ENCODE data around the gene SPAG7. TPM values are rescaled to one million over a fixed set of nuclear protein-coding genes. Genes with fewer than 3 reads are reported as not detected.

SPAG7 gene
- total RNA-seq, 1 experiment from 2014 or later: 75.0 TPM

- DNase-seq (ENCODE audit: low read depth): no peak
Measured at GRCh38 chr17:4978726-4979125, 11.1 kb upstream of the SPAG7 start.

- no peak for DNase-seq (ENCODE audit: low read depth)
Measured at GRCh38 chr17:4974115-4974670, 6.6 kb upstream of the SPAG7 start.

- no peak for DNase-seq (ENCODE audit: low read depth)
Measured at GRCh38 chr17:4973256-4974114, 5.9 kb upstream of the SPAG7 start.

GRCh38 chr17:4972752-4973151 is 5.1 kb upstream of the SPAG7 start:
- no peak for DNase-seq (ENCODE audit: low read depth)

- no peak for DNase-seq (ENCODE audit: low read depth)
Measured at GRCh38 chr17:4972322-4972721, 4.7 kb upstream of the SPAG7 start.

GRCh38 chr17:4971826-4972225 is 4.2 kb upstream of the SPAG7 start:
- DNase-seq (ENCODE audit: low read depth): no peak

DNA sequence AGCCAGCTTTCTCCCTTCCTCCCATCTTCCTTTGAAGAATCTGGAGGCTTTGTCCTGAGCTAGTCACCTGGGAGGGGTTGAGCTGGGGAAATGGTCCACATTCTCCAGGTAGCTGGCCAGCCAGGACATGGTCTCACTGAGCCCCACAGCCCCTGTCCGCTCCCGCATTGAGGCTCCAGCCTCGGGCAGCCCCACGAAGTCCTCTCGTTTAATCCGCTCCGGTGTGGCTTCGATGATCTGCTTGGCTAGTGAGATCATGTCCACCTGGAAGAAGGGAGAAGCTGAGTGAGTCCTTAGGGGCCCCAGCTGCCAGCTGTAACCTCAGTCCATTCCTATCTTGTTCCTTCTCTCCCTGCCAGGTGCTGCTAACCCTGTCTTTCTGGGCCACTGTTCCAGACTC is 2.7 kb upstream of the SPAG7 start:
- DNase-seq (ENCODE audit: low read depth): no peak

GRCh38 chr17:4969551-4970173 is 2.0 kb upstream of the SPAG7 start:
- DNase-seq (ENCODE audit: low read depth): peak; percentile 37

GRCh38 chr17:4969047-4969550 is 1.5 kb upstream of the SPAG7 start:
- DNase-seq (ENCODE audit: low read depth): peak; percentile 89

DNA sequence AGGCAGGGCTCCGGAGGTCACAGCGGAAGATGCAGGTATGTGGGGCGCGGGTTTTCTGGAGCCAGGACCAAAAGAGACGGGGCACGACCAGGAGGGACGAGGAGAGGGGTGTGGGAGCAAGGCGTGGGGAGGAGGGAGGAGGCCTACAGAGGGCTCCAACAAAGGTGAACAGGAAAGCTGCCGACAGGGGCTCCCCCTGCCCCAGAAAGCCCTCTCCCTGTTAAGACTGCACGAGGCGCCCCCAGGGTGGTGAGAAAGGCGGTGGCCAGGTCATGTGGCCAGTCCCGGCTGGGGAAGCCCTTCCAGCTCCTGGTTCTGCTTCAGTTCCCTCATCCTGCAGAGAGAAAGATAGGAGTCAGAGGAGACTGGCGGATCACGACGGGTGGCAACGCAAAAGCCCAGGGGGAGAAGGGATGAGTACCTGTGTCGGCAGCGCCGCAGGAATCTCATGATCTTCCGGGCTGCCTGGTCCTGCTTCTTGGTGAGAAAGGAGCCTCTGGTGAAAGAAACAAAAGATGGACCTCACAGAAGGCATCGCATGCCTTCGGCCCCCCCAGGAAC is 949 bp upstream of the SPAG7 start:
- no peak for DNase-seq (ENCODE audit: low read depth)

DNA sequence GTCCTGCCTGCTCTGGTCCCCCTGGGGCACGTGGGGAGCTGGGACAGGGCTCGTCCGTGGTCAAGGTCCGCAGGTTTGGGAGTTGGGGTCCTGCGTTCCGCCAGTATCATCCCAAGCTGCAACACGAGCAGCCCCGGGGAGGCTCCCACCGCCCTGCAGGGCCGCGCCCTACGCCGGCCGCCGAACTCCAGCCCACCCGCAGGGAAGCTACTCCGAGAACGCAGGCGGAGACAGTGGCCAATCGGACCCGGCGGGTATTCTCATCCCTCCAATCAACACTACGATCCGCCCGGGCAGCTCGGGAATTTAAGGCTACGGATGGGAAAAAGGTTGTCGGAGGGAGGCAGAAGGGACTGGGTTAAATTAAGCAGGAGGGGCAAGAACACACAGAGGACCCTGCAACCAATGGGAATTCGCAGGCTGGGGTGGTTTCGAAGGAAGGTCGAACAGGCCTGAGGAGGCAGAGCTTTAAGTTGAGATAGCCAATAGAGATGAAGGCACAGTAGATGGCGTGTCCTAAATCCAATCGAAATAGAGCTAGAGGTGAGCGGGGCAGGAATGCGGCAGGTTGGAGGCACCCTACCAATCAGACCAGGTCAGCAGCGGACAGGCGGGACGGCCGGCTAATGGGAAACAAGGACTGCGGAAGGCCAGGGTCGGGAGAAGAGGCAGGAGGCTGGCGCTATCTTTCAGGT is 626 bp downstream of the SPAG7 start:
- DNase-seq (ENCODE audit: low read depth): peak; percentile 100

DNA sequence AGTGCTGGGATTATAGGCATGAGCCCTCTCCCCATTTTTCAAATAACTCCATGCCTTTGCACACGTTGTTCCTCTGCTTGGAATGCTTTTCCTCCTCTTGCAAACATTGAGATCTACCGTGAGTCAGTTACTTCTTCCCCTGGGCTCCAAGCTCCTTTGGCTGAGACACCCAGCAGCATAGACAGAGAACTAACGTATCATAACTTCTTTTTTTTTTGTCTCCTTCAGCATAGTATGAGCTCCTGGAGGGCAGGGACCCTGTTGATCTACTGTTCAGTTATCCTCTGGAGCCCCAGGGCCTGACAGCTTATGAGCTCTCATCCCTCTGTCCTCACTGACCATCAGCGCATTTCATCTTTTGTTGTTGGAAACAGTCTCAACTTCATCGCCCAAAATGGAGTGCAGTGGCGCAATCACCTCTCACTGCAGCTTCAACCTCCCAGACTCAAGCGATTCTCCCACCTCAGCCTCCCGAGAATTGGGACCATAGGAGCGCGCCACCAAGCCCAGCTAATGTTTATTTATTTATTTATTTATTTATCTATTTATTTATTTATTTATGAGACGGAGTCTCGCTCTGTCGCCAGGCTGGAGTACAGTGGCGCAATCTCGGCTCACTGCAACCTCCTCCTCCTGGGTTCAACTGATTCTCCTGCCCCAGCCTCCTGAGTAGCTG is 2.2 kb downstream of the SPAG7 start:
- DNase-seq (ENCODE audit: low read depth): no peak

GRCh38 chr17:4960279-4960922 is 7.2 kb downstream of the SPAG7 start:
- no peak for DNase-seq (ENCODE audit: low read depth)

DNA sequence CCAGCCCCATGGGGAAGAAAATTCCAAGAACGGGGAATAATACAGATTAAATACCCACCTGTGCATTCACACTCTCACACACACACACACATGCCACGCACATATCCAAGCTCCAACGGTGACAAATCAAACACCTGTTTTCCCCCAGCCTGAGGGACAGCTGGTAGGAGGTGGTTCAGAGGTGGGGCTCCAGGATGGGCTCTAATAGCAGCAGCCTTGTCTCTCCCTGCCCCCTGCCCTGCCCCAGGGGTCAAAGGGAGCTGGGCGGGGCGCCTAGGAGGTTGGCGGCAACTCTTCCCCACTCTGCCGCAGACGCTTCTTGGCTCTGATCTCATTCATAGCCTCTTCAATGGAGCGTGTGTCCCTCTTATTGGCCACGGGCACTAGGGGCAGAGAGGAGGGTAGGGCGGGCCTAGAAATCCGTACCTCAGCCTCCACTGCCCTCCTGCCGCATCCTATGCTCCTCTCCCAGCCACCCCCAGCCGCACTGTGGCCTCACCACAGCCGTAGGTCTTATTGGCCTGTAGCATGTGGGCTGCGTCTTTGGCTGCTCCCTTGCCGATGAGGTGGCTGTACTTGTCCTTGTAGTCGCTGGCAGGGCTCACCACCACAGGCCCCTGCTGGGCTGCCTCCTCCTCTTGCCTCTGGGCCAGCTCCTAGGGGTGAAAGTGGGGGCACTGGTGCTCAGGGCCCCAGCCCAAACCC is 8.2 kb downstream of the SPAG7 start:
- DNase-seq (ENCODE audit: low read depth): peak; percentile 27

DNA sequence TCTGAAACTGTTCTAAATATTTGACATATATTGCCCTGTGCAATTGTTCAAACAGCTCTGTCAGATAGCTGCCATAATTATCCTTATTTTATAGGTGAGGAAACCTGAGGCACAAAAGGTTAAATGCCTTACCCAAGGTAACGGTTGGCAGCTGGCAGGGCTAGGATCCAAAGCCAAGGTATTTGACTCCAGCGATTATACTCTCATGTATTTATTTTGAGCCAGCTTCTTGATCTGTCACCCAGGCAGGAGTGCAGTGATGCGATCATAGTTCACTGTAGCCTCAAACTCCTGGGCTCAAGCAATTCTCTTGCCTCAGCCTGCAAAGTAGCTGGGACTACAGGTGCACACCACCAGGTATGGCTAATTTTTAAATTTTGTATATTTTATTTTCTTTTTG is 9.5 kb downstream of the SPAG7 start:
- no peak for DNase-seq (ENCODE audit: low read depth)

GRCh38 chr17:4956493-4957061 is 11.0 kb downstream of the SPAG7 start:
- no peak for DNase-seq (ENCODE audit: low read depth)

DNA sequence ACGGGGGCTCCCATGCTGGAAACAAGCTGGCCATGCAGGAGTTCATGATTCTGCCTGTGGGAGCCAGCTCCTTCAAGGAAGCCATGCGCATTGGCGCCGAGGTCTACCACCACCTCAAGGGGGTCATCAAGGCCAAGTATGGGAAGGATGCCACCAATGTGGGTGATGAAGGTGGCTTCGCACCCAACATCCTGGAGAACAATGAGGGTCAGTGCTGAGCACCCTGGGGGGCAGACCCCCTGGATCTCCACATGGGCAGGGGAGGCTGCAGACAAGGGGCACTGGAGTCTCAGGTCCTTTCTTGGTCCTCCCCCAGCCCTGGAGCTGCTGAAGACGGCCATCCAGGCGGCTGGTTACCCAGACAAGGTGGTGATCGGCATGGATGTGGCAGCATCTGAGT is 12.5 kb downstream of the SPAG7 start:
- DNase-seq (ENCODE audit: low read depth): no peak

- DNase-seq (ENCODE audit: low read depth): peak; percentile 89
Measured at GRCh38 chr17:4953451-4953961, 14.1 kb downstream of the SPAG7 start.

DNA sequence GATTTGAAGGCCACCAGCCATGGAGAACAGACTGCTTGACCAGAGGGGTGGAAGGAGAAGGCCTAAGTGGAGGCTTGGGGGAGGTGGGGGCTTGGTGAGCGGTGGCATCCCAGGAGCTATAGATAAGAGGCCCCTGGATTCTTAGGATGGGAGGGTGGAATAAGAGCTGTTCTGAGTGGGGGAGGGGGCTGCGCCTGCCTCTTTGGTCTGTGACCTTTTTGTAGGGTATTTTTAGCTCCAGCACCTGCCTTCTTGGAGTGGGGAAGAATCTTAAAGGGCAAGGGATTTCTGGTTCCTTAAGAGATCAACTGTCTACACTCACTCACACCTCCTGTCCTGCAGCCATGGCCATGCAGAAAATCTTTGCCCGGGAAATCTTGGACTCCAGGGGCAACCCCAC is 16.1 kb downstream of the SPAG7 start:
- peak; percentile 32 for DNase-seq (ENCODE audit: low read depth)
